HEK293 (cell line): ENCODE results near the gene TIAM2.

Experiments used
- CTCF ChIA-PET: fragments of 350-600 bp; formaldehyde crosslinking; extraction: SDS; loops from one replicate; lab custom pipeline; 2021; ENCODE audit warnings: antibody characterized with exemption; lab: Yijun Ruan, JAX
- POLR2A ChIA-PET: fragments of 300-600 bp; formaldehyde crosslinking; extraction: SDS; loops from one replicate; lab custom pipeline; 2020; ENCODE audit warnings: antibody characterized with exemption, inconsistent platforms; lab: Yijun Ruan, JAX
- H3K27ac ChIP-seq: fragments of 200-500 bp; sonication (Bioruptor generic); 2 replicates; pipeline ENCODE4 v1.5.1; 2014; ENCODE audit warnings: low read depth, low read length, control low read depth, inconsistent platforms; ENCODE audit errors: extremely low read depth
- H3K36me3 ChIP-seq, 2 experiments: fragments of 200-500 bp in 1 of 2; sonication (Bioruptor generic) in 1 of 2; 1 replicate in 1 of 2; 2 replicates in 1 of 2; pipeline ENCODE4 v1.5.1; 2014 to 2017; ENCODE audit warnings: inconsistent platforms in 2 of 2, low read length in 2 of 2; ENCODE audit not compliant: control insufficient read depth in 2 of 2, insufficient read depth in 1 of 2
- H3K4me1 ChIP-seq: fragments of 200-500 bp; sonication (Bioruptor generic); 2 replicates; pipeline ENCODE4 v1.5.1; 2014; ENCODE audit warnings: mild to moderate bottlenecking, low read length, inconsistent platforms; ENCODE audit not compliant: control insufficient read depth, insufficient read depth
- H3K4me3 ChIP-seq: 2 replicates; pipeline ENCODE4 v1.5.1; 2011; ENCODE audit warnings: low read depth, mild to moderate bottlenecking, control low read depth, low read length, moderate library complexity
- H3K9me3 ChIP-seq: fragments of 200-500 bp; sonication (Bioruptor generic); 2 replicates; pipeline ENCODE4 v1.5.1; 2014; ENCODE audit warnings: low read depth, low read length, inconsistent platforms; ENCODE audit not compliant: control insufficient read depth, insufficient read depth
- ATF2 ChIP-seq: fragments of 450-650 bp; formaldehyde crosslinking; IDR thresholded peaks from 2 replicates; pipeline ENCODE4 v1.5.1; 2016; ENCODE audit warnings: missing biosample characterization, missing genetic modification characterization, low read depth
- EGR2 ChIP-seq: fragments of 450-650 bp; formaldehyde crosslinking; IDR thresholded peaks from 2 replicates; pipeline ENCODE4 v1.5.1; 2016; ENCODE audit warnings: low read depth, missing biosample characterization, missing genetic modification characterization
- GLIS2 ChIP-seq: fragments of 450-650 bp; formaldehyde crosslinking; IDR thresholded peaks from 2 replicates; pipeline ENCODE4 v1.5.1; 2016; ENCODE audit warnings: missing biosample characterization, missing genetic modification characterization
- KLF9 ChIP-seq: fragments of 450-650 bp; formaldehyde crosslinking; IDR thresholded peaks from 2 replicates; pipeline ENCODE4 v1.5.1; 2016; ENCODE audit warnings: missing biosample characterization, missing genetic modification characterization, low read depth
- MEIS1 ChIP-seq: sonication (generic); formaldehyde crosslinking; IDR thresholded peaks from 2 replicates; pipeline ENCODE4 v1.8.1; 2022; ENCODE audit warnings: missing genetic modification reagents, mild to moderate bottlenecking, borderline replicate concordance
- OVOL3 ChIP-seq: fragments of 450-650 bp; formaldehyde crosslinking; IDR thresholded peaks from 2 replicates; pipeline ENCODE4 v1.5.1; 2016; ENCODE audit warnings: missing biosample characterization, missing genetic modification characterization
- TCF7L2 ChIP-seq: IDR thresholded peaks from 2 replicates; pipeline ENCODE4 v1.6.1; 2011; ENCODE audit warnings: low read depth, mild to moderate bottlenecking, inconsistent platforms, low read length, moderate library complexity, borderline replicate concordance
- ZBTB6 ChIP-seq: fragments of 450-650 bp; formaldehyde crosslinking; IDR thresholded peaks from 2 replicates; pipeline ENCODE4 v1.5.1; 2017; ENCODE audit warnings: missing biosample characterization, missing genetic modification characterization
- ZFHX2 ChIP-seq: fragments of 450-650 bp; formaldehyde crosslinking; conservative IDR thresholded peaks from 2 replicates; pipeline ENCODE4 v1.5.1; 2016; ENCODE audit warnings: missing biosample characterization, missing genetic modification characterization
- ZFP37 ChIP-seq: fragments of 450-650 bp; formaldehyde crosslinking; IDR thresholded peaks from 2 replicates; pipeline ENCODE4 v1.5.1; 2016; ENCODE audit warnings: missing biosample characterization, missing genetic modification characterization
- ZNF10 ChIP-seq: fragments of 450-650 bp; formaldehyde crosslinking; IDR thresholded peaks from 2 replicates; pipeline ENCODE4 v1.5.1; 2017; ENCODE audit warnings: missing biosample characterization, missing genetic modification characterization
- ZNF121 ChIP-seq: fragments of 450-650 bp; formaldehyde crosslinking; IDR thresholded peaks from 2 replicates; pipeline ENCODE4 v1.5.1; 2016; ENCODE audit warnings: missing biosample characterization, missing genetic modification characterization
- ZNF221 ChIP-seq: fragments of 450-650 bp; formaldehyde crosslinking; IDR thresholded peaks from 2 replicates; pipeline ENCODE4 v1.5.1; 2017; ENCODE audit warnings: missing biosample characterization, missing genetic modification characterization, borderline replicate concordance
- ZNF24 ChIP-seq: fragments of 450-650 bp; formaldehyde crosslinking; IDR thresholded peaks from 2 replicates; pipeline ENCODE4 v1.5.1; 2016; ENCODE audit warnings: missing biosample characterization, missing genetic modification characterization
- ZNF302 ChIP-seq: fragments of 450-650 bp; formaldehyde crosslinking; IDR thresholded peaks from 2 replicates; pipeline ENCODE4 v1.5.1; 2016; ENCODE audit warnings: missing biosample characterization, missing genetic modification characterization, low read depth
- ZNF335 ChIP-seq: fragments of 450-650 bp; formaldehyde crosslinking; conservative IDR thresholded peaks from 2 replicates; pipeline ENCODE4 v1.5.1; 2016; ENCODE audit warnings: missing biosample characterization, missing genetic modification characterization
- ZNF354C ChIP-seq: fragments of 450-650 bp; formaldehyde crosslinking; IDR thresholded peaks from 2 replicates; pipeline ENCODE4 v1.5.1; 2016; ENCODE audit warnings: missing biosample characterization, missing genetic modification characterization, low read depth, borderline replicate concordance
- ZNF473 ChIP-seq: fragments of 450-650 bp; formaldehyde crosslinking; IDR thresholded peaks from 2 replicates; pipeline ENCODE4 v1.5.1; 2017; ENCODE audit warnings: missing biosample characterization, missing genetic modification characterization
- ZNF560 ChIP-seq: fragments of 450-650 bp; formaldehyde crosslinking; IDR thresholded peaks from 2 replicates; pipeline ENCODE4 v1.5.1; 2017; ENCODE audit warnings: missing biosample characterization, missing genetic modification characterization, borderline replicate concordance
- ZNF624 ChIP-seq: fragments of 450-650 bp; formaldehyde crosslinking; IDR thresholded peaks from 2 replicates; pipeline ENCODE4 v1.5.1; 2017; ENCODE audit warnings: missing biosample characterization, missing genetic modification characterization
- ZSCAN5A ChIP-seq: fragments of 450-650 bp; formaldehyde crosslinking; IDR thresholded peaks from 2 replicates; pipeline ENCODE4 v1.5.1; 2016; ENCODE audit warnings: missing biosample characterization, missing genetic modification characterization

TIAM2 gene

GRCh38 chr6:155004017-155004416, 8.9 kb downstream of the TIAM2 start (continued):
- TF ChIP-seq ZNF335 (tag by site-specific recombination): no peak

- H3K4me1 ChIP-seq: peaks cover 5% of the 10 kb centered on the region; the same call in 1 of the 2 replicates
- TF ChIP-seq ZBTB6 (tag by site-specific recombination) (no peak), ZNF24 (tag by site-specific recombination) (no peak), ZNF10 (tag by site-specific recombination) (no peak), ZSCAN5A (tag by site-specific recombination) (no peak), ZNF354C (tag by site-specific recombination) (no peak), GLIS2 (tag by site-specific recombination) (no peak), ZFP37 (tag by site-specific recombination) (no peak), ZNF121 (tag by site-specific recombination) (no peak), KLF9 (tag by site-specific recombination) (no peak)
- TF ChIP-seq, all 188 proteins: peak for 0
- ChIA-PET POLR2A (interaction anchor here (0.6 kb wide), 1 partner anchor 12 kb away, joined by 7 read pairs; no protein-coding TSS in a partner anchor), CTCF (interaction anchor here (0.5 to 0.8 kb wide), 3 partner anchors 17 to 80 kb away, joined by 3 to 6 read pairs (median 3); no protein-coding TSS in a partner anchor)
- Histone ChIP-seq H3K9me3 (no peaks in the 10 kb centered on the region), H3K4me3 (no peak overlapping the region), H3K27ac (no peak overlapping the region), H3K36me3 (no peaks in the 10 kb centered on the region)
These were observed 9.7 kb downstream of the TIAM2 start for GRCh38 chr6:155004576-155005372.

DNA sequence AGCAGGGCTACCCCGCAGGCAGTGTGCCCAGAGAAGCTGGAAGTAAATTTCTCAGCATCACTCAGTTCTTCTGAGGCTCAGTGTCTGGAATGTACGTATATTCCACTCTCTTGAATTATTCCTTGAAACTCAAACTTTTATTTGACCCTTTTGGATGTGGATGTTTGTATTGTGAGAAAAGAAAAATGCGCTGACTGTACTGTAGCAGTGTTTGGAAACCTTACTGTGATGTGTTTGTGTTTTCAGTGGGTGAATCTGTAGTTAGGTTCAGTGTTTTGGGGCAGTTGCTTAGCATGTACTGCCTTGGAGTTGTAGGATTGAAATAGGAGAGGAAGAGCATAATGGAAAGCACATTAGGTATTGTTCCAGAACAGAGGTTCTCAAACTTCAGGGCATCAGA, 13.5 kb downstream of the TIAM2 start:
- no peak overlapping the region for H3K4me3 ChIP-seq
- H3K27ac ChIP-seq: no peak overlapping the region
- POLR2A ChIA-PET: no interaction called here
- TF ChIP-seq ATF2 (no peak), ZNF560 (no peak)
- TF ChIP-seq, all 188 proteins: peak for 0
- H3K36me3 ChIP-seq: no peaks in the 10 kb centered on the region
- H3K9me3 ChIP-seq: no peaks in the 10 kb centered on the region
- peaks cover 15% of the 10 kb centered on the region for H3K4me1 ChIP-seq
- CTCF ChIA-PET: no interaction called here

GRCh38 chr6:155010940-155011339, 15.8 kb downstream of the TIAM2 start:
- Histone ChIP-seq H3K36me3 (no peaks in the 10 kb centered on the region), H3K4me1 (peaks cover 37% of the 10 kb centered on the region), H3K27ac (no peak overlapping the region), H3K9me3 (no peaks in the 10 kb centered on the region), H3K4me3 (no peak overlapping the region)
- TF ChIP-seq EGR2 (tag by site-specific recombination) (no peak), ZNF624 (tag by site-specific recombination) (no peak), ZNF473 (tag by site-specific recombination) (no peak), OVOL3 (no peak), MEIS1 (CRISPR knock-in tag) (no peak), ZNF302 (no peak), ZFHX2 (tag by site-specific recombination) (no peak), ZNF221 (tag by site-specific recombination) (no peak), TCF7L2 (no peak)
- CTCF ChIA-PET: interaction anchor here (1.5 kb wide), 1 partner anchor 9 kb away, joined by 3 read pairs; no protein-coding TSS in a partner anchor
- POLR2A ChIA-PET: no interaction called here
